ENCODE measurements around the gene SLX4IP.

Gene SLX4IP

GRCh38 chr20:10521068-10521831 lies 86.1 kb downstream of the SLX4IP start:
- no peak for DNase-seq (ENCODE audit: low read depth in 2 of 2)

- no peak for DNase-seq (ENCODE audit: low read depth in 2 of 2)
Measured at GRCh38 chr20:10521836-10522235, 86.7 kb downstream of the SLX4IP start.

GRCh38 chr20:10522328-10522727 lies 87.2 kb downstream of the SLX4IP start:
- DNase-seq (ENCODE audit: low read depth in 2 of 2), result no peak

GRCh38 chr20:10523443-10523842 lies 88.3 kb downstream of the SLX4IP start:
- DNase-seq (ENCODE audit: low read depth in 2 of 2), result no peak

- DNase-seq (ENCODE audit: low read depth in 2 of 2), result no peak
Measured at GRCh38 chr20:10524034-10524476, 89.0 kb downstream of the SLX4IP start.

GRCh38 chr20:10524643-10525042 lies 89.5 kb downstream of the SLX4IP start:
- no peak for DNase-seq (ENCODE audit: low read depth in 2 of 2)

- DNase-seq (ENCODE audit: low read depth in 2 of 2), result no peak
Measured at GRCh38 chr20:10527781-10528180, 92.7 kb downstream of the SLX4IP start.

GRCh38 chr20:10530883-10531282 lies 95.8 kb downstream of the SLX4IP start:
- DNase-seq (ENCODE audit: low read depth in 2 of 2), result no peak

GRCh38 chr20:10531848-10532247 lies 96.7 kb downstream of the SLX4IP start:
- DNase-seq (ENCODE audit: low read depth in 2 of 2), result no peak

GRCh38 chr20:10532361-10532760 lies 97.3 kb downstream of the SLX4IP start:
- DNase-seq (ENCODE audit: low read depth in 2 of 2), result no peak

- no peak for DNase-seq (ENCODE audit: low read depth in 2 of 2)
Measured at GRCh38 chr20:10536531-10536930, 101.4 kb downstream of the SLX4IP start.

GRCh38 chr20:10537850-10538480 lies 102.9 kb downstream of the SLX4IP start:
- DNase-seq (ENCODE audit: low read depth in 2 of 2), result no peak

- no peak for DNase-seq (ENCODE audit: low read depth in 2 of 2)
Measured at GRCh38 chr20:10538768-10539167, 103.7 kb downstream of the SLX4IP start.

- DNase-seq (ENCODE audit: low read depth in 2 of 2), result no peak
Measured at GRCh38 chr20:10539818-10540553, 104.9 kb downstream of the SLX4IP start.

- DNase-seq (ENCODE audit: low read depth in 2 of 2), result no peak
Measured at GRCh38 chr20:10540636-10541493, 105.8 kb downstream of the SLX4IP start.

- no peak for DNase-seq (ENCODE audit: low read depth in 2 of 2)
Measured at GRCh38 chr20:10541668-10542411, 106.7 kb downstream of the SLX4IP start.

- DNase-seq (ENCODE audit: low read depth in 2 of 2), result no peak
Measured at GRCh38 chr20:10542442-10542841, 107.3 kb downstream of the SLX4IP start.

GRCh38 chr20:10543480-10543879 lies 108.4 kb downstream of the SLX4IP start:
- no peak for DNase-seq (ENCODE audit: low read depth in 2 of 2)

- DNase-seq (ENCODE audit: low read depth in 2 of 2), result no peak
Measured at GRCh38 chr20:10547276-10548114, 112.4 kb downstream of the SLX4IP start.

- DNase-seq (ENCODE audit: low read depth in 2 of 2), result no peak
Measured at GRCh38 chr20:10549511-10549910, 114.4 kb downstream of the SLX4IP start.
